Measurements from ENCODE around the gene GALNT16. TPM values are rescaled to one million over a fixed set of nuclear protein-coding genes. Genes with fewer than 3 reads are reported as not detected.

Gene GALNT16
- total RNA-seq, 4 donors from 2014 or later, result 2.1 to 35.9 (median 11.5) TPM

- no peak for DNase-seq
- Histone ChIP-seq H3K27ac (no peak overlapping the region), H3K4me1 (no peaks in the 10 kb centered on the region), H3K4me3 (no peak overlapping the region), H3K27me3 (no peaks in the 10 kb centered on the region), H3K36me3 (no peaks in the 10 kb centered on the region), H3K9me3 (no peaks in the 10 kb centered on the region)
- TF ChIP-seq POLR2A (IDR thresholded peaks at IDR 0.05) (no peak), CTCF (IDR thresholded peaks at IDR 0.05) (no peak)
- intact Hi-C loops (cut with DNase I; ENCODE audit: low total_unique reads), result no loop called here
These were observed 7.5 kb downstream of the GALNT16 start for GRCh38 chr14:69267492-69267891.

- Histone ChIP-seq H3K36me3 (no peaks in the 10 kb centered on the region), H3K9me3 (no peaks in the 10 kb centered on the region), H3K4me1 (no peaks in the 10 kb centered on the region), H3K27ac (no peak overlapping the region), H3K27me3 (no peaks in the 10 kb centered on the region), H3K4me3 (no peak overlapping the region)
- intact Hi-C loops (cut with DNase I; ENCODE audit: low total_unique reads), result no loop called here
- TF ChIP-seq CTCF (IDR thresholded peaks at IDR 0.05), result no peak
- no peak for TF ChIP-seq POLR2A (IDR thresholded peaks at IDR 0.05)
- DNase-seq, result no peak
These were observed 8.3 kb downstream of the GALNT16 start for GRCh38 chr14:69268223-69268622.

DNA sequence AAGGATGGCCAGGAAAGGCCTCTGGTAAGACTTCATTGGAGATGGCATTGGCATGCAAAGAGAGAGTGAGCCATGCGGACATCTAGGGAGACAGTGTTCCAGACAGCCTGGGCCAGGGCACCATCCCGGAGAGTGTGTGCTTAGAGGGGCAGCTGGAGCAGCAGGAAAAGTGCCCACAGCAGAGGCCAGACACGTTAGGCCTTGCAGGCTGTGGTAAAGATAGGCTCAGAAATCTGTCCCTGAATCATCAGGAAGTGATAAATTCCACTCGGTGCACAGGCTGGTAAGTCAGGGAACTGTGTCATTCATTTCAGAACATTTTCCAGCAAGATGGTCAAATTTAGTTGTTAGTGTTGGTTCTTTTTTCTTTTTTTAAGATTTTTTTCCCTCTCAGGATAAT lies 8.8 kb downstream of the GALNT16 start:
- DNase-seq, result no peak
- intact Hi-C loops (cut with DNase I; ENCODE audit: low total_unique reads), result no loop called here
- no peaks in the 10 kb centered on the region for H3K27me3 ChIP-seq
- H3K27ac ChIP-seq, result no peak overlapping the region
- no peaks in the 10 kb centered on the region for H3K9me3 ChIP-seq
- no peak overlapping the region for H3K4me3 ChIP-seq
- H3K4me1 ChIP-seq, result no peaks in the 10 kb centered on the region
- TF ChIP-seq CTCF (IDR thresholded peaks at IDR 0.05), result no peak
- H3K36me3 ChIP-seq, result no peaks in the 10 kb centered on the region

- Histone ChIP-seq H3K27me3 (no peaks in the 10 kb centered on the region), H3K36me3 (no peaks in the 10 kb centered on the region), H3K9me3 (no peaks in the 10 kb centered on the region), H3K4me3 (no peak overlapping the region), H3K4me1 (no peaks in the 10 kb centered on the region), H3K27ac (no peak overlapping the region)
- intact Hi-C loops (cut with DNase I; ENCODE audit: low total_unique reads), result no loop called here
- TF ChIP-seq POLR2A (IDR thresholded peaks at IDR 0.05) (no peak), CTCF (IDR thresholded peaks at IDR 0.05) (no peak)
- DNase-seq, result no peak
These were observed 9.4 kb downstream of the GALNT16 start for GRCh38 chr14:69269381-69269780.

DNA sequence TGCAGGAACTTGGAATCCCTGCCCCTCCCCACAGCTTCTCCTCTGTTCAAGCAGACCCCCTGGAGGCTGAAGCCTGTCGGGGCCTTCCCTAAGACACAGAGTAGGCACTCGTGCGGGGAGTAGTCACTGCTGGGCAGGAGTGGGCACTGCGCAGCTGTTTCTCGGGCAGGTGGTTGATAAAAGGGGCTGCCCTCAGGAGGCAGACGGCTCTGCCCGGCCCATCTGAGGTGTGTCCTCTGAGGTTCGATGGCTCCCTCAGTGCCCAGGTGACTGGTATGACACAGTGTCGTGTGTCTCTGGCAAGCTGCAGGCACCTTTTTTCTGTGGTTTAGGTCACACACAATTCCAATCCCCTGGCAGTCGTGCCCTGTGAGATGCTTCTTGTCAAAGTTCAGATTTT lies 10.1 kb downstream of the GALNT16 start:
- DNase-seq, result no peak
- intact Hi-C loops (cut with DNase I; ENCODE audit: low total_unique reads), result no loop called here
- TF ChIP-seq POLR2A (IDR thresholded peaks at IDR 0.05) (no peak), CTCF (IDR thresholded peaks at IDR 0.05) (no peak)

More for the DNA sequence above, 10.1 kb downstream of the GALNT16 start:
- Histone ChIP-seq H3K4me3 (no peak overlapping the region), H3K27me3 (no peaks in the 10 kb centered on the region), H3K9me3 (no peaks in the 10 kb centered on the region), H3K27ac (no peak overlapping the region), H3K4me1 (no peaks in the 10 kb centered on the region), H3K36me3 (no peaks in the 10 kb centered on the region)
